ENCODE data around the gene TMEM233. TPM values are rescaled to one million over a fixed set of nuclear protein-coding genes. Genes with fewer than 3 reads are reported as not detected.

Gene TMEM233
- total and polyA plus RNA-seq, 2 of the 8 experiments (the other 6 are each of a cell fraction or from before 2014, with no cell fraction given), result 0.09 TPM

GRCh38 chr12:119666226-119666795, 72.7 kb downstream of the TMEM233 start:
- POLR2A ChIA-PET (ENCODE audit: partially characterized antibody), result no interaction called here

More at GRCh38 chr12:119666226-119666795, 72.7 kb downstream of the TMEM233 start:
- H3K9me3 ChIP-seq (ENCODE audit: insufficient read depth in 2 of 2, low read depth in 1 of 2, low read length in 1 of 2), result no peaks in the 10 kb centered on the region
- no peaks in the 10 kb centered on the region; a peak in 1 of 7 replicates for H3K27me3 ChIP-seq (replicated peaks in 1 of 4; ENCODE audit: control insufficient read depth in 3 of 4, extremely low read depth in 1 of 4, insufficient read depth in 3 of 4, low read length in 3 of 4)
- H3K4me2 ChIP-seq (ENCODE audit: insufficient read depth in 1 of 2, low read depth in 2 of 2, low read length in 2 of 2), result no peak overlapping the region
- no peak overlapping the region for H3K9ac ChIP-seq (replicated peaks in 1 of 4; ENCODE audit: extremely low read depth in 1 of 4, low read depth in 3 of 4, low read length in 3 of 4)
- peaks cover 0 to 28% of the 10 kb centered on the region in 2 experiments; a peak in 3 of 4 replicates for H3K79me2 ChIP-seq (ENCODE audit: control insufficient read depth in 1 of 2, insufficient read depth in 2 of 2, low read length in 2 of 2)
- 92% methylated on average over 2 of the region's 2 CpGs; no CpG with 5 or more reads in 1 of the 2 experiments for WGBS, 2 experiments (ENCODE audit: extremely low coverage in 1 of 2, insufficient coverage in 1 of 2, insufficient read length in 1 of 2, insufficient replicate concordance in 2 of 2, low coverage in 1 of 2, low lambda C conversion rate in 2 of 2, missing lambda C conversion rate in 1 of 2)
- no peak overlapping the region for H4K8ac ChIP-seq (ENCODE audit: extremely low read depth, insufficient read depth, low read length)
- no peak overlapping the region for H3K4ac ChIP-seq (replicated peaks; ENCODE audit: insufficient read length, low read depth, low read length)
- H3K36me3 ChIP-seq (ENCODE audit: control insufficient read depth in 2 of 4, insufficient read depth in 4 of 4, low read length in 3 of 4), result peaks cover 0 to 12% (median 6%) of the 10 kb centered on the region in 4 experiments; a peak in 4 of 8 replicates
- no peak overlapping the region for H3K27ac ChIP-seq (ENCODE audit: low read depth, low read length)
- H2BK120ac ChIP-seq (replicated peaks; ENCODE audit: low read depth, low read length), result no peak overlapping the region
- H4K20me1 ChIP-seq (replicated peaks in 1 of 2; ENCODE audit: control insufficient read depth in 1 of 2, insufficient read depth in 2 of 2, low read length in 2 of 2), result peaks cover 0 to 1% of the 10 kb centered on the region in 2 experiments
- H3K79me1 ChIP-seq (ENCODE audit: low read depth, low read length), result no peaks in the 10 kb centered on the region; the same call in 1 of the 2 replicates
- no peak overlapping the region for H3K14ac ChIP-seq (ENCODE audit: insufficient read length)
- H2BK15ac ChIP-seq (ENCODE audit: low read length), result no peak overlapping the region
- no peak overlapping the region for H4K5ac ChIP-seq (ENCODE audit: insufficient read length, low read depth, low read length)
- no peak for DNase-seq (ENCODE audit: low read depth in 1 of 2, low spot score in 2 of 2)
- H2BK20ac ChIP-seq (ENCODE audit: low read length), result no peak overlapping the region
- no peak overlapping the region for H2AFZ ChIP-seq (ENCODE audit: low read length)
- FAIRE-seq, result no peak
- peaks cover 4% of the 10 kb centered on the region; the same call in 1 of the 2 replicates for H3K23me2 ChIP-seq (ENCODE audit: low read depth, low read length)
- H3K23ac ChIP-seq (ENCODE audit: insufficient read length), result no peak overlapping the region
- peaks cover 0 to 5% (median 1%) of the 10 kb centered on the region in 4 experiments; a peak in 2 of 7 replicates for H3K4me1 ChIP-seq (replicated peaks in 1 of 4; ENCODE audit: control insufficient read depth in 3 of 4, insufficient read depth in 4 of 4, low read length in 3 of 4)
- no peak overlapping the region for H2BK5ac ChIP-seq (ENCODE audit: low read depth, low read length)
- H3K4me3 ChIP-seq (ENCODE audit: extremely low read depth in 1 of 4, insufficient read depth in 2 of 4, low read depth in 3 of 4, low read length in 4 of 4), result no peak overlapping the region
- CTCF ChIA-PET (ENCODE audit: partially characterized antibody), result interaction anchor here (0.9 to 2.2 kb wide), 2 partner anchors 18 to 120 kb away, joined by 3 to 7 read pairs; no protein-coding TSS in a partner anchor
- no peak overlapping the region for H2AK5ac ChIP-seq (ENCODE audit: low read depth, low read length)
- H4K91ac ChIP-seq (replicated peaks; ENCODE audit: insufficient read length, low read length), result no peak overlapping the region
- no peak overlapping the region for H3K56ac ChIP-seq (replicated peaks; ENCODE audit: insufficient read length, low read depth, low read length)
- no peak overlapping the region for H3K18ac ChIP-seq (ENCODE audit: extremely low read depth, low read length)
- no peak for TF ChIP-seq RNF2 (IDR thresholded peaks at IDR 0.05; ENCODE audit: borderline replicate concordance, low read depth, low read length, missing control alignments, poor library complexity, severe bottlenecking)
- no peak for TF ChIP-seq BACH1 (IDR thresholded peaks at IDR 0.05; ENCODE audit: low read length)
- no peak for TF ChIP-seq SAP30 (IDR thresholded peaks at IDR 0.05; ENCODE audit: insufficient read depth, insufficient replicate concordance, low read length)
- TF ChIP-seq ATF3 (IDR thresholded peaks at IDR 0.05; ENCODE audit: insufficient read depth, low read depth, low read length), result no peak
- TF ChIP-seq SUZ12 (IDR thresholded peaks at IDR 0.05; ENCODE audit: low read length), result no peak
- TF ChIP-seq CEBPB (IDR thresholded peaks at IDR 0.05; ENCODE audit: low read depth, low read length), result no peak
- no peak for TF ChIP-seq NANOG (IDR thresholded peaks at IDR 0.05; ENCODE audit: insufficient read depth, low read depth, low read length, poor library complexity, severe bottlenecking)
- no peak overlapping the region for H2BK12ac ChIP-seq (ENCODE audit: low read depth, low read length)
